CD14-positive monocyte (primary cell): Measurements from ENCODE around the gene MEIS2. TPM values are rescaled to one million over a fixed set of nuclear protein-coding genes. Genes with fewer than 3 reads are reported as not detected.

ENCODE experiments used
- DNase-seq, 3 donors: peaks; one replicate each; pipeline ENCODE4 v3.0.0-alpha.2; 2011 to 2022
- H2AFZ ChIP-seq: 2 replicates; pipeline ENCODE4 v1.6.0; 2012; ENCODE audit warnings: mild to moderate bottlenecking, low read depth, low read length, inconsistent platforms; ENCODE audit not compliant: insufficient read depth, poor library complexity, severe bottlenecking
- H3K27ac ChIP-seq, 2 donors: 1 replicate in 1 of 2; 2 replicates in 1 of 2; pipeline ENCODE4 v1.5.1; 2012 to 2013; ENCODE audit warnings: low read length in 2 of 2, control low read depth in 1 of 2, inconsistent platforms in 1 of 2, low read depth in 1 of 2, mild to moderate bottlenecking in 1 of 2
- H3K27me3 ChIP-seq, 2 donors: one replicate each; pipeline versions ENCODE4 v1.6.0 to v1.6.1; 2011 to 2013; ENCODE audit warnings: low read length in 2 of 2; ENCODE audit not compliant: control insufficient read depth in 2 of 2, insufficient read depth in 2 of 2
- H3K36me3 ChIP-seq, 2 donors: replicated peaks in 1 of 2; 1 replicate in 1 of 2; 2 replicates in 1 of 2; pipeline versions ENCODE4 v1.5.1 to v1.6.1; 2012 to 2013; ENCODE audit warnings: low read length in 2 of 2, control low read depth in 1 of 2, inconsistent platforms in 1 of 2, mild to moderate bottlenecking in 1 of 2; ENCODE audit not compliant: insufficient read depth in 2 of 2, control insufficient read depth in 1 of 2
- H3K4me1 ChIP-seq, 2 donors: 1 replicate in 1 of 2; 2 replicates in 1 of 2; pipeline versions ENCODE4 v1.5.1 to v1.6.1; 2012 to 2013; ENCODE audit warnings: low read length in 2 of 2, control low read depth in 1 of 2, inconsistent platforms in 1 of 2, mild to moderate bottlenecking in 1 of 2, moderate library complexity in 1 of 2; ENCODE audit not compliant: insufficient read depth in 2 of 2, control insufficient read depth in 1 of 2
- H3K4me2 ChIP-seq: replicated peaks from 2 replicates; pipeline ENCODE3; 2012; ENCODE audit warnings: low read length, moderate library complexity, mild to moderate bottlenecking; ENCODE audit not compliant: poor library complexity, severe bottlenecking; ENCODE audit errors: extremely low read depth
- H3K4me3 ChIP-seq, 3 experiments: fragments of 200-600 bp in 1 of 3; sonication (generic) in 1 of 3; replicated peaks in 1 of 3; 1 replicate in 2 of 3; 2 replicates in 1 of 3; pipeline ENCODE4 v1.5.1; 2011 to 2013; ENCODE audit warnings: low read length in 3 of 3, mild to moderate bottlenecking in 3 of 3, control low read depth in 2 of 3, low read depth in 2 of 3, inconsistent platforms in 1 of 3, moderate library complexity in 1 of 3
- H3K79me2 ChIP-seq: 2 replicates; pipeline ENCODE4 v1.6.0; 2012; ENCODE audit warnings: mild to moderate bottlenecking, control low read depth, inconsistent platforms, low read length, moderate library complexity; ENCODE audit not compliant: insufficient read depth
- H3K9ac ChIP-seq: 2 replicates; pipeline ENCODE4 v1.6.0; 2017; ENCODE audit warnings: low read length, mild to moderate bottlenecking; ENCODE audit not compliant: insufficient read depth, poor library complexity, severe bottlenecking
- H3K9me3 ChIP-seq, 2 donors: replicated peaks in 1 of 2; 1 replicate in 1 of 2; 2 replicates in 1 of 2; pipeline versions ENCODE4 v1.5.1 to v1.6.1; 2012 to 2013; ENCODE audit warnings: low read length in 2 of 2, control low read depth in 1 of 2; ENCODE audit not compliant: control insufficient read depth in 1 of 2, insufficient read depth in 1 of 2
- H4K20me1 ChIP-seq: 2 replicates; pipeline ENCODE4 v1.6.0; 2012; ENCODE audit warnings: mild to moderate bottlenecking, low read length, control low read depth, moderate library complexity; ENCODE audit not compliant: insufficient read depth
- H3K27ac Mint-ChIP-seq, 7 donors: one replicate each; pipeline ENCODE4 v1.8.0; 2020; ENCODE audit warnings: mild to moderate bottlenecking in 7 of 7, mixed read lengths in 7 of 7, moderate library complexity in 6 of 7, inconsistent platforms in 2 of 7
- H3K27me3 Mint-ChIP-seq, 3 donors: one replicate each; pipeline ENCODE4 v1.8.0; 2021 to 2022; ENCODE audit warnings: low read depth in 3 of 3, mild to moderate bottlenecking in 3 of 3, mixed read lengths in 3 of 3, moderate library complexity in 3 of 3, inconsistent platforms in 1 of 3
- H3K36me3 Mint-ChIP-seq, 2 donors: one replicate each; pipeline ENCODE4 v1.8.0; 2020; ENCODE audit warnings: mixed read lengths in 2 of 2, inconsistent platforms in 1 of 2, mild to moderate bottlenecking in 1 of 2
- H3K4me1 Mint-ChIP-seq: one replicate; pipeline ENCODE4 v1.8.0; 2020; ENCODE audit warnings: mild to moderate bottlenecking, mixed read lengths
- H3K4me3 Mint-ChIP-seq, 2 donors: one replicate each; pipeline ENCODE4 v1.8.0; 2020; ENCODE audit warnings: mild to moderate bottlenecking in 2 of 2, mixed read lengths in 2 of 2, moderate library complexity in 1 of 2
- H3K9me3 Mint-ChIP-seq, 7 donors: one replicate each; pipeline ENCODE4 v1.8.0; 2020 to 2022; ENCODE audit warnings: mixed read lengths in 7 of 7, mild to moderate bottlenecking in 6 of 7, moderate library complexity in 6 of 7, inconsistent platforms in 2 of 7
- WGBS: methylation state at CpG from one replicate; pipeline ENCODE4 v1.1.5; 2013; ENCODE audit warnings: missing lambda C conversion rate; ENCODE audit not compliant: insufficient coverage; 5-methylcytosine and 5-hydroxymethylcytosine counted together
- intact Hi-C, 2 donors: fragments of 100-400 bp; cut with micrococcal nuclease; formaldehyde crosslinking; loops; one replicate each; pipeline versions ENCODE4 v1.15.0 to v1.15.1; 2023
- polyA plus RNA-seq, 3 donors: library from polyadenylated mRNA; depleted of rRNA in 1 of 3; unstranded in 2 of 3; stranded (reverse) in 1 of 3; fragments of 300-500 nt in 2 of 3; fragments of >200 nt in 1 of 3; fragmentation: Illumina TruSeq in 2 of 3; gene quantifications; 1 replicate in 2 of 3; 2 replicates in 1 of 3; pipeline ENCODE4 v1.2.3, GENCODE V29; 2012 to 2021
- TF ChIP-seq, protein P1 (sequence below): fragments of 200-600 bp; IDR thresholded peaks from one replicate; pipeline ENCODE4 v1.8.0; 2022; ENCODE audit warnings: antibody characterized with exemption, mild to moderate bottlenecking

The MEIS2 gene
- polyA plus RNA-seq, 3 donors: not detected

DNA sequence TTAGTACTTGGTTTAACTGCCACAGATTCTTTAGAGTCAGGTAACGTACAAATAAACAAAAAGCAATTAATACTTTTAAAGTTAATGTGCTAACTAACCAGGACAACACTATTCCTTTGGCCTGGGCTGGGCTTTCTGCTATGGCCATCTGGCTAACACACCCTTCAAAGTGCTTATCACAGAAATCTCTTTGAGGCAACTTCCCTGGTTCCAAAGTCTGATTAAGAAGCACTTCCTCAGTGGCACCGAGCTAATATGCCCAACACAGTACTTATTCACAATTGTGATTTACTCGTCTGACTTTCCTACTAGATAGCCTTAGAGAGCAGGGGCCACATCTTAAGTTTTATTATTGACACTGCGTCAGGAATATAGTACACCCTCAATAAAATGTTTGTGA is 191.4 kb downstream of the MEIS2 start:
- Histone ChIP-seq H3K9ac (no peak overlapping the region), H3K79me2 (no peaks in the 10 kb centered on the region), H4K20me1 (no peaks in the 10 kb centered on the region), H3K4me3 (no peak overlapping the region), H3K36me3 (no peaks in the 10 kb centered on the region), H3K27ac (no peak overlapping the region), H3K9me3 (peaks cover 0 to 3% of the 10 kb centered on the region in 2 donors), H3K4me2 (no peak overlapping the region), H3K4me1 (no peaks in the 10 kb centered on the region), H2AFZ (no peak overlapping the region), H3K27me3 (no peaks in the 10 kb centered on the region)
- H3K36me3 Mint-ChIP-seq: no peaks in the 10 kb centered on the region
- H3K27ac Mint-ChIP-seq: no peak overlapping the region
- intact Hi-C loops: no loop called here
- peaks cover 0 to 2% (median 0%) of the 10 kb centered on the region in 3 donors for H3K27me3 Mint-ChIP-seq
- peaks cover 0 to 4% (median 2%) of the 10 kb centered on the region in 7 donors for H3K9me3 Mint-ChIP-seq
- no peak for DNase-seq
- no peak overlapping the region for H3K4me3 Mint-ChIP-seq
- TF ChIP-seq, protein P1, sequence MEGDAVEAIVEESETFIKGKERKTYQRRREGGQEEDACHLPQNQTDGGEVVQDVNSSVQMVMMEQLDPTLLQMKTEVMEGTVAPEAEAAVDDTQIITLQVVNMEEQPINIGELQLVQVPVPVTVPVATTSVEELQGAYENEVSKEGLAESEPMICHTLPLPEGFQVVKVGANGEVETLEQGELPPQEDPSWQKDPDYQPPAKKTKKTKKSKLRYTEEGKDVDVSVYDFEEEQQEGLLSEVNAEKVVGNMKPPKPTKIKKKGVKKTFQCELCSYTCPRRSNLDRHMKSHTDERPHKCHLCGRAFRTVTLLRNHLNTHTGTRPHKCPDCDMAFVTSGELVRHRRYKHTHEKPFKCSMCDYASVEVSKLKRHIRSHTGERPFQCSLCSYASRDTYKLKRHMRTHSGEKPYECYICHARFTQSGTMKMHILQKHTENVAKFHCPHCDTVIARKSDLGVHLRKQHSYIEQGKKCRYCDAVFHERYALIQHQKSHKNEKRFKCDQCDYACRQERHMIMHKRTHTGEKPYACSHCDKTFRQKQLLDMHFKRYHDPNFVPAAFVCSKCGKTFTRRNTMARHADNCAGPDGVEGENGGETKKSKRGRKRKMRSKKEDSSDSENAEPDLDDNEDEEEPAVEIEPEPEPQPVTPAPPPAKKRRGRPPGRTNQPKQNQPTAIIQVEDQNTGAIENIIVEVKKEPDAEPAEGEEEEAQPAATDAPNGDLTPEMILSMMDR: no peak
- no CpG with 5 or more reads among the region's 4 CpGs for WGBS
- H3K4me1 Mint-ChIP-seq: no peaks in the 10 kb centered on the region

DNA sequence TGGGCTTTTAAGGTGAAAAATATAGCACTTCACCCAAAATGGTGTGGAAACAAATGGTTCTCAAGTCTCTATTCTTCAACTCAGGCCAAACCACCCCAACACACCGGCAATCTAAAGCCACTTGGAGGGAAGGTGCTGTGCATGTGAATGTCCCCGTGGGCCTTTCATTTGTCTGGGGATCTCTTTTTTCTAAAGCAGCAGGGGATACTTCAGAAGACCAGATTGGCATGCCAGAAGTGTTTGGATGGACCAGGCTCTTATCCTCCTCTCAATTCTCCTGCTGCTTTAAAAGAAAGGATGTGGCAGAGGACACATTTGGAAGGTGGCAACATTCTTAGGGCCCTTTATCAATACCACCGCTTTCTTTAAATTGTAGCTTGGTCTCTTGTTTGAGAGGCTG is 193.1 kb downstream of the MEIS2 start:
- Histone ChIP-seq H3K27ac (no peak overlapping the region), H3K27me3 (no peaks in the 10 kb centered on the region), H2AFZ (no peak overlapping the region), H3K4me3 (no peak overlapping the region), H3K9me3 (no peaks in the 10 kb centered on the region), H4K20me1 (no peaks in the 10 kb centered on the region), H3K4me2 (no peak overlapping the region), H3K9ac (no peak overlapping the region), H3K79me2 (no peaks in the 10 kb centered on the region), H3K4me1 (no peaks in the 10 kb centered on the region), H3K36me3 (no peaks in the 10 kb centered on the region)
- Mint-ChIP-seq H3K4me3 (no peak overlapping the region), H3K36me3 (no peaks in the 10 kb centered on the region), H3K27me3 (peaks cover 0 to 1% (median 0%) of the 10 kb centered on the region in 3 donors), H3K27ac (no peak overlapping the region), H3K4me1 (no peaks in the 10 kb centered on the region), H3K9me3 (peaks cover 0 to 4% (median 1%) of the 10 kb centered on the region in 7 donors)
- TF ChIP-seq, protein P1: no peak
- no peak for DNase-seq
- intact Hi-C loops: no loop called here
- WGBS: no CpG with 5 or more reads among the region's 3 CpGs
